ENCODE data around the gene LRP10. TPM values are rescaled to one million over a fixed set of nuclear protein-coding genes. Genes with fewer than 3 reads are reported as not detected.

LRP10 gene
- total RNA-seq = 64.5 and 67.6 TPM in 2 replicates

GRCh38 chr14:22871224-22872032, at the start of gene LRP10:
Gene LRP10, plus strand, starts transcription at chr14:22871740. Its CDS starts 564 bp downstream, at chr14:22872304.

GRCh38 chr14:22829661-22830442, 41.7 kb upstream of the LRP10 start, which contains the start of gene MRPL52:
Gene MRPL52, plus strand, starts transcription at chr14:22829887. Its CDS starts 26 bp downstream, at chr14:22829913.

GRCh38 chr14:22836301-22837113, 35.0 kb upstream of the LRP10 start, which contains the start of gene MMP14:
Gene MMP14, plus strand, starts transcription at chr14:22836585. Its CDS starts 233 bp downstream, at chr14:22836818.

GRCh38 chr14:22883173-22883976, 11.8 kb downstream of the LRP10 start, which contains the start of gene REM2:
Gene REM2, plus strand, starts transcription at chr14:22883222. Its CDS starts 66 bp downstream, at chr14:22883288.

GRCh38 chr14:22918804-22919600, 47.5 kb downstream of the LRP10 start, which contains the start of gene RBM23:
Gene RBM23, minus strand, starts transcription at chr14:22919149.

GRCh38 chr14:22929104-22929960, 57.8 kb downstream of the LRP10 start, which contains the start of gene PRMT5:
Gene PRMT5, minus strand, starts transcription at chr14:22929376. Its CDS starts 15 bp downstream, at chr14:22929361.

Small RNA genes lying within 50 kb of the gene (small RNA-seq; reads per million reads assigned to genes)
- not detected for gene RF00019

Other genes starting within 250 kb of the LRP10 start
- not detected in 2 replicates for gene OR6J1, start 227.4 kb upstream of the LRP10 start, total RNA-seq
- gene OXA1L, start 105.1 kb upstream of the LRP10 start, total RNA-seq = 63.3 and 71.7 TPM in 2 replicates
- gene SLC7A7, start 56.3 kb upstream of the LRP10 start, total RNA-seq = 0.73 and 1.2 TPM in 2 replicates
- 33.4 and 45.0 TPM in 2 replicates for gene MRPL52, start 41.9 kb upstream of the LRP10 start, total RNA-seq
- 320 and 373 TPM in 2 replicates for gene MMP14, start 35.2 kb upstream of the LRP10 start, total RNA-seq
- 0.37 TPM in 1 of 2 replicates, not detected in the other for gene REM2, start 11.5 kb downstream of the LRP10 start, total RNA-seq
- gene RBM23, start 47.4 kb downstream of the LRP10 start, total RNA-seq = 34.9 and 50.0 TPM in 2 replicates
- gene PRMT5, start 57.6 kb downstream of the LRP10 start, total RNA-seq = 76.8 and 106 TPM in 2 replicates
- gene HAUS4, start 85.3 kb downstream of the LRP10 start, total RNA-seq = 41.6 and 45.2 TPM in 2 replicates
- 3.3 and 12.7 TPM in 2 replicates for gene AJUBA, start 110.8 kb downstream of the LRP10 start, total RNA-seq
- 9.4 and 10.7 TPM in 2 replicates for gene C14orf93, start 138.4 kb downstream of the LRP10 start, total RNA-seq
- 137 and 164 TPM in 2 replicates for gene PSMB5, start 163.2 kb downstream of the LRP10 start, total RNA-seq
- gene PSMB11, start 170.5 kb downstream of the LRP10 start, total RNA-seq = not detected in 2 replicates
- gene CDH24, start 185.8 kb downstream of the LRP10 start, total RNA-seq = 2.2 and 3.3 TPM in 2 replicates
- 80.5 and 100 TPM in 2 replicates for gene ACIN1, start 223.4 kb downstream of the LRP10 start, total RNA-seq
- 46.9 and 51.8 TPM in 2 replicates for gene C14orf119, start 223.8 kb downstream of the LRP10 start, total RNA-seq
- not detected in 2 replicates for gene CIROP, start 233.2 kb downstream of the LRP10 start, total RNA-seq
- not detected in 2 replicates for gene CEBPE, start 247.5 kb downstream of the LRP10 start, total RNA-seq